ENCODE measurements around the gene FMNL2. TPM values are rescaled to one million over a fixed set of nuclear protein-coding genes. Genes with fewer than 3 reads are reported as not detected.
"Not testable (repeated sequence)": the region's sequence is repeated elsewhere in the genome, so short reads cannot be mapped to it uniquely, and the experiment has no call there.

Gene FMNL2
- total RNA-seq, 1 donor from 2014 or later = 5.5 TPM

- Histone ChIP-seq H3K4me1 (no peaks in the 10 kb centered on the region), H3K36me3 (no peaks in the 10 kb centered on the region), H3K27ac (replicated peaks) (no peak overlapping the region), H3K4me3 (no peak overlapping the region), H3K27me3 (ENCODE audit: low read depth) (no peaks in the 10 kb centered on the region), H3K9me3 (replicated peaks) (peaks cover 5% of the 10 kb centered on the region)
- DNase-seq = no peak
- intact Hi-C loops (cut with micrococcal nuclease) = no loop called here
- no peak for TF ChIP-seq CTCF (IDR thresholded peaks at IDR 0.05; ENCODE audit: borderline replicate concordance)
Measured at GRCh38 chr2:152320814-152321213, 14.2 kb upstream of the FMNL2 start.

- Histone ChIP-seq H3K36me3 (no peaks in the 10 kb centered on the region), H3K27me3 (ENCODE audit: low read depth) (no peaks in the 10 kb centered on the region), H3K9me3 (replicated peaks) (no peaks in the 10 kb centered on the region), H3K27ac (replicated peaks) (no peak overlapping the region), H3K4me1 (no peaks in the 10 kb centered on the region), H3K4me3 (no peak overlapping the region)
- no peak for TF ChIP-seq CTCF (IDR thresholded peaks at IDR 0.05; ENCODE audit: borderline replicate concordance)
- intact Hi-C loops (cut with micrococcal nuclease) = no loop called here
- no peak for DNase-seq
Measured at GRCh38 chr2:152322222-152322621, 12.8 kb upstream of the FMNL2 start.

- H3K9me3 ChIP-seq (replicated peaks); H3K4me3 ChIP-seq; H3K36me3 ChIP-seq; H3K4me1 ChIP-seq; intact Hi-C loops (cut with micrococcal nuclease); H3K27ac ChIP-seq (replicated peaks); H3K27me3 ChIP-seq (ENCODE audit: low read depth); DNase-seq: not testable (repeated sequence)
Measured at GRCh38 chr2:152325126-152325525, 9.8 kb upstream of the FMNL2 start.

- TF ChIP-seq CTCF (IDR thresholded peaks at IDR 0.05; ENCODE audit: borderline replicate concordance) = no peak
- Histone ChIP-seq H3K27ac (replicated peaks) (no peak overlapping the region), H3K27me3 (ENCODE audit: low read depth) (no peaks in the 10 kb centered on the region), H3K9me3 (replicated peaks) (no peaks in the 10 kb centered on the region), H3K4me1 (no peaks in the 10 kb centered on the region), H3K36me3 (no peaks in the 10 kb centered on the region), H3K4me3 (no peak overlapping the region)
- no peak for DNase-seq
- intact Hi-C loops (cut with micrococcal nuclease) = no loop called here
Measured at GRCh38 chr2:152326710-152327109, 8.3 kb upstream of the FMNL2 start.

GRCh38 chr2:152328013-152328412, 7.0 kb upstream of the FMNL2 start:
- no peak overlapping the region for H3K4me3 ChIP-seq
- H3K27me3 ChIP-seq (ENCODE audit: low read depth) = no peaks in the 10 kb centered on the region
- no peak for TF ChIP-seq CTCF (IDR thresholded peaks at IDR 0.05; ENCODE audit: borderline replicate concordance)
- no peaks in the 10 kb centered on the region for H3K36me3 ChIP-seq
- DNase-seq = no peak
- no peaks in the 10 kb centered on the region for H3K9me3 ChIP-seq (replicated peaks)
- intact Hi-C loops (cut with micrococcal nuclease) = no loop called here
- no peaks in the 10 kb centered on the region for H3K4me1 ChIP-seq
- H3K27ac ChIP-seq (replicated peaks) = no peak overlapping the region

- DNase-seq = no peak
- no peaks in the 10 kb centered on the region for H3K27me3 ChIP-seq (ENCODE audit: low read depth)
- H3K4me1 ChIP-seq = peaks cover 12% of the 10 kb centered on the region
- no peaks in the 10 kb centered on the region for H3K9me3 ChIP-seq (replicated peaks)
- TF ChIP-seq CTCF (IDR thresholded peaks at IDR 0.05; ENCODE audit: borderline replicate concordance) = no peak
- intact Hi-C loops (cut with micrococcal nuclease) = no loop called here
- H3K4me3 ChIP-seq = no peak overlapping the region
- H3K27ac ChIP-seq (replicated peaks) = no peak overlapping the region
- no peaks in the 10 kb centered on the region for H3K36me3 ChIP-seq
Measured at GRCh38 chr2:152330235-152330866, 4.6 kb upstream of the FMNL2 start.
